Activated CD4-positive, alpha-beta T cell treated with anti-CD3 and anti-CD28 coated beads, Interleukin-2, amount 10 ng/mL, durations not matched to agents 24 days and 14 days (primary cell): Measurements from ENCODE around the gene KISS1R. TPM values are rescaled to one million over a fixed set of nuclear protein-coding genes. Genes with fewer than 3 reads are reported as not detected.
A peak's percentile ranks its signal among the peaks of the same experiment; 100 is the strongest.
"Not testable (repeated sequence)": the region's sequence is repeated elsewhere in the genome, so short reads cannot be mapped to it uniquely, and the experiment has no call there.

Experiments
- DNase-seq: peaks from one replicate; pipeline ENCODE4 v3.0.0; 2022
- H3K27ac Mint-ChIP-seq: one replicate; pipeline ENCODE4 v1.8.0; 2022; ENCODE audit warnings: mild to moderate bottlenecking, mixed read lengths
- H3K27me3 Mint-ChIP-seq: one replicate; pipeline ENCODE4 v1.8.0; 2022; ENCODE audit warnings: mixed read lengths
- H3K36me3 Mint-ChIP-seq: one replicate; pipeline ENCODE4 v1.8.0; 2022; ENCODE audit warnings: low read depth, mild to moderate bottlenecking, mixed read lengths
- H3K4me1 Mint-ChIP-seq: one replicate; pipeline ENCODE4 v1.8.0; 2021; ENCODE audit warnings: mixed read lengths
- H3K4me3 Mint-ChIP-seq: one replicate; pipeline ENCODE4 v1.8.0; 2022; ENCODE audit warnings: mild to moderate bottlenecking, moderate library complexity, mixed read lengths
- H3K9me3 Mint-ChIP-seq: one replicate; pipeline ENCODE4 v1.8.0; 2021; ENCODE audit warnings: mixed read lengths
- intact Hi-C: fragments of 100-400 bp; cut with micrococcal nuclease; formaldehyde crosslinking; loops from one replicate; pipeline ENCODE4 v1.15.1; 2023
- total RNA-seq: library from RNA; stranded (reverse); gene quantifications from 2 replicates; pipeline ENCODE4 v1.2.3, GENCODE V29; 2022

Gene KISS1R
- total RNA-seq, 1 donor from 2014 or later: 12.9 TPM

GRCh38 chr19:888581-889385, 28.4 kb upstream of the KISS1R start:
- H3K4me3 Mint-ChIP-seq: no peak overlapping the region
- H3K9me3 Mint-ChIP-seq: no peaks in the 10 kb centered on the region
- intact Hi-C loops: no loop called here
- peak; percentile 73 for DNase-seq
- peaks cover 15% of the 10 kb centered on the region for H3K4me1 Mint-ChIP-seq
- peak overlapping the region; percentile 15 for H3K27ac Mint-ChIP-seq
- H3K36me3 Mint-ChIP-seq: peaks cover 23% of the 10 kb centered on the region
- H3K27me3 Mint-ChIP-seq: no peaks in the 10 kb centered on the region

- Mint-ChIP-seq H3K4me1 (peaks cover 16% of the 10 kb centered on the region), H3K9me3 (no peaks in the 10 kb centered on the region), H3K27me3 (no peaks in the 10 kb centered on the region), H3K27ac (no peak overlapping the region), H3K4me3 (no peak overlapping the region), H3K36me3 (peaks cover 17% of the 10 kb centered on the region)
- DNase-seq: no peak
- intact Hi-C loops: no loop called here
Observed at GRCh38 chr19:889662-890295, 27.4 kb upstream of the KISS1R start.

GRCh38 chr19:890831-891230, 26.3 kb upstream of the KISS1R start:
- DNase-seq: no peak
- H3K36me3 Mint-ChIP-seq: peaks cover 14% of the 10 kb centered on the region
- intact Hi-C loops: no loop called here
- H3K27me3 Mint-ChIP-seq: no peaks in the 10 kb centered on the region
- no peaks in the 10 kb centered on the region for H3K9me3 Mint-ChIP-seq
- peaks cover 17% of the 10 kb centered on the region for H3K4me1 Mint-ChIP-seq
- H3K4me3 Mint-ChIP-seq: peak overlapping the region; percentile 69
- H3K27ac Mint-ChIP-seq: peak overlapping the region; percentile 41

GRCh38 chr19:891421-892200, 25.5 kb upstream of the KISS1R start:
- H3K36me3 Mint-ChIP-seq: peaks cover 16% of the 10 kb centered on the region
- peak overlapping the region; percentile 87 for H3K27ac Mint-ChIP-seq
- H3K9me3 Mint-ChIP-seq, DNase-seq, intact Hi-C loops, H3K27me3 Mint-ChIP-seq: not testable (repeated sequence)
- peak overlapping the region; percentile 90 for H3K4me3 Mint-ChIP-seq
- H3K4me1 Mint-ChIP-seq: peaks cover 17% of the 10 kb centered on the region

- intact Hi-C loops: no loop called here
- peak; percentile 73 for DNase-seq
- peaks cover 18% of the 10 kb centered on the region for H3K36me3 Mint-ChIP-seq
Observed at GRCh38 chr19:892243-892893, 24.8 kb upstream of the KISS1R start.

GRCh38 chr19:892894-893689, 24.0 kb upstream of the KISS1R start, which contains the start of the genes MED16 and RNU6-9:
Gene MED16 (minus strand): TSS chr19:893187. CDS start chr19:891131, 2,056 bp downstream.
Gene RNU6-9 (plus strand): TSS chr19:893484.
- intact Hi-C loops: loop anchor here (1.0 kb wide), 1 partner anchor 16 kb away; no protein-coding TSS in a partner anchor
- peak within 1 kb of the TSS; percentile 97 for H3K27ac Mint-ChIP-seq
- H3K27me3 Mint-ChIP-seq: no peaks in the 10 kb centered on the region
- peak; percentile 97 for DNase-seq
- peak within 1 kb of the TSS; percentile 91 for H3K4me3 Mint-ChIP-seq
- peaks cover 20% of the 10 kb centered on the region for H3K36me3 Mint-ChIP-seq
- H3K9me3 Mint-ChIP-seq: no peaks in the 10 kb centered on the region
- H3K4me1 Mint-ChIP-seq: peaks cover 17% of the 10 kb centered on the region

More at GRCh38 chr19:892243-892893, 24.8 kb upstream of the KISS1R start:
- peak overlapping the region; percentile 90 for H3K4me3 Mint-ChIP-seq
- no peaks in the 10 kb centered on the region for H3K27me3 Mint-ChIP-seq
- no peaks in the 10 kb centered on the region for H3K9me3 Mint-ChIP-seq
- H3K27ac Mint-ChIP-seq: peak overlapping the region; percentile 87
- H3K4me1 Mint-ChIP-seq: peaks cover 17% of the 10 kb centered on the region

- Mint-ChIP-seq H3K4me3 (no peak overlapping the region), H3K9me3 (no peaks in the 10 kb centered on the region), H3K4me1 (peaks cover 15% of the 10 kb centered on the region), H3K27ac (no peak overlapping the region), H3K36me3 (peaks cover 24% of the 10 kb centered on the region), H3K27me3 (no peaks in the 10 kb centered on the region)
- intact Hi-C loops: no loop called here
- DNase-seq: no peak
Observed at GRCh38 chr19:896434-896833, 20.7 kb upstream of the KISS1R start.

GRCh38 chr19:896999-897398, 20.1 kb upstream of the KISS1R start:
- Mint-ChIP-seq H3K4me3 (no peak overlapping the region), H3K9me3 (no peaks in the 10 kb centered on the region), H3K36me3 (peaks cover 24% of the 10 kb centered on the region), H3K4me1 (peaks cover 15% of the 10 kb centered on the region), H3K27ac (no peak overlapping the region), H3K27me3 (no peaks in the 10 kb centered on the region)
- DNase-seq: no peak
- intact Hi-C loops: no loop called here

GRCh38 chr19:897442-898039, 19.6 kb upstream of the KISS1R start:
- H3K27me3 Mint-ChIP-seq: no peaks in the 10 kb centered on the region
- peaks cover 13% of the 10 kb centered on the region for H3K4me1 Mint-ChIP-seq
- no peak overlapping the region for H3K27ac Mint-ChIP-seq
- intact Hi-C loops: no loop called here
- DNase-seq: no peak
- no peaks in the 10 kb centered on the region for H3K9me3 Mint-ChIP-seq
- H3K36me3 Mint-ChIP-seq: peaks cover 24% of the 10 kb centered on the region
- H3K4me3 Mint-ChIP-seq: no peak overlapping the region

- H3K27ac Mint-ChIP-seq: no peak overlapping the region
- H3K4me1 Mint-ChIP-seq: peaks cover 6% of the 10 kb centered on the region
- no peak for DNase-seq
- no peaks in the 10 kb centered on the region for H3K27me3 Mint-ChIP-seq
- intact Hi-C loops: no loop called here
- no peaks in the 10 kb centered on the region for H3K9me3 Mint-ChIP-seq
- H3K36me3 Mint-ChIP-seq: peaks cover 21% of the 10 kb centered on the region
- H3K4me3 Mint-ChIP-seq: no peak overlapping the region
Observed at GRCh38 chr19:898663-899062, 18.5 kb upstream of the KISS1R start.

- no peaks in the 10 kb centered on the region for H3K9me3 Mint-ChIP-seq
- H3K27ac Mint-ChIP-seq: no peak overlapping the region
- intact Hi-C loops: no loop called here
- DNase-seq: no peak
- no peaks in the 10 kb centered on the region for H3K27me3 Mint-ChIP-seq
- H3K4me3 Mint-ChIP-seq: no peak overlapping the region
- H3K36me3 Mint-ChIP-seq: peaks cover 26% of the 10 kb centered on the region
- H3K4me1 Mint-ChIP-seq: peaks cover 7% of the 10 kb centered on the region
Observed at GRCh38 chr19:899336-900042, 17.6 kb upstream of the KISS1R start.

GRCh38 chr19:900043-900301, 17.2 kb upstream of the KISS1R start:
- Mint-ChIP-seq H3K9me3 (no peaks in the 10 kb centered on the region), H3K4me3 (no peak overlapping the region), H3K27me3 (no peaks in the 10 kb centered on the region), H3K36me3 (peaks cover 27% of the 10 kb centered on the region), H3K27ac (no peak overlapping the region), H3K4me1 (peaks cover 8% of the 10 kb centered on the region)
- peak; percentile 65 for DNase-seq
- intact Hi-C loops: no loop called here
